Loucy (cell line): ENCODE data around the gene TESK1.

Experiments
- H2AFZ ChIP-seq: fragments of 200-600 bp; sonication (generic); 2 replicates; pipeline ENCODE4 v1.6.0; 2016; ENCODE audit warnings: antibody characterized with exemption, mild to moderate bottlenecking, low read length, moderate library complexity
- H3F3A ChIP-seq: fragments of 200-600 bp; 2 replicates; pipeline ENCODE4 v1.6.0; 2016; ENCODE audit warnings: antibody characterized with exemption, low read depth, mild to moderate bottlenecking
- H3K27me3 ChIP-seq: fragments of 200-600 bp; sonication (generic); 2 replicates; pipeline ENCODE4 v1.6.1; 2014; ENCODE audit warnings: low read length, mild to moderate bottlenecking; ENCODE audit not compliant: insufficient read depth, poor library complexity, severe bottlenecking
- H3K36me3 ChIP-seq: fragments of 200-600 bp; sonication (generic); 2 replicates; pipeline ENCODE4 v1.6.1; 2016; ENCODE audit warnings: low read length; ENCODE audit not compliant: insufficient read depth
- H3K4me1 ChIP-seq: fragments of 200-600 bp; sonication (generic); 2 replicates; pipeline ENCODE4 v1.5.1; 2014; ENCODE audit warnings: low read length, mild to moderate bottlenecking; ENCODE audit not compliant: insufficient read depth, poor library complexity, severe bottlenecking
- H3K4me2 ChIP-seq: fragments of 200-600 bp; sonication (generic); 2 replicates; pipeline ENCODE4 v1.6.0; 2014; ENCODE audit warnings: antibody characterized with exemption, low read length, low read depth, mild to moderate bottlenecking; ENCODE audit not compliant: poor library complexity, severe bottlenecking
- H3K4me3 ChIP-seq: fragments of 200-600 bp; sonication (generic); 2 replicates; pipeline ENCODE4 v1.5.1; 2014; ENCODE audit warnings: low read length, mild to moderate bottlenecking, mixed read lengths; ENCODE audit not compliant: poor library complexity, severe bottlenecking
- H3K79me2 ChIP-seq: fragments of 200-600 bp; sonication (generic); 2 replicates; pipeline ENCODE4 v1.6.1; 2014; ENCODE audit warnings: low read length; ENCODE audit not compliant: insufficient read depth
- H3K9ac ChIP-seq: fragments of 200-600 bp; sonication (generic); 2 replicates; pipeline ENCODE4 v1.6.0; 2014; ENCODE audit warnings: mild to moderate bottlenecking, low read depth, low read length, moderate library complexity; ENCODE audit not compliant: poor library complexity, severe bottlenecking
- H3K9me2 ChIP-seq: fragments of 200-600 bp; sonication (generic); replicated peaks from 2 replicates; pipeline ENCODE4 v1.6.1; 2016; ENCODE audit warnings: low read depth, low read length, mixed read lengths
- H3K9me3 ChIP-seq: fragments of 200-600 bp; sonication (generic); 2 replicates; pipeline ENCODE4 v1.6.1; 2014; ENCODE audit warnings: mild to moderate bottlenecking, antibody characterized with exemption, low read length, low read depth; ENCODE audit not compliant: insufficient read depth
- H4K20me1 ChIP-seq: fragments of 200-600 bp; sonication (generic); 2 replicates; pipeline ENCODE4 v1.6.0; 2014; ENCODE audit warnings: antibody characterized with exemption, low read length, mild to moderate bottlenecking; ENCODE audit not compliant: insufficient read depth, poor library complexity, severe bottlenecking
- CTCF ChIP-seq: fragments of 200-600 bp; sonication (generic); conservative IDR thresholded peaks from 2 replicates; pipeline ENCODE4 v1.5.1; 2014; ENCODE audit warnings: mild to moderate bottlenecking, antibody characterized with exemption, low read length
- EZH2phosphoT487 ChIP-seq: fragments of 200-600 bp; IDR thresholded peaks from 2 replicates; pipeline ENCODE4 v1.6.1; 2018; ENCODE audit warnings: antibody characterized with exemption, mild to moderate bottlenecking, moderate library complexity, borderline replicate concordance

The TESK1 gene

GRCh38 chr9:35563791-35564197 is 41.3 kb upstream of the TESK1 start:
- TF ChIP-seq EZH2phosphoT487 (no peak), CTCF (no peak)
- Histone ChIP-seq H3K4me1 (no peaks in the 10 kb centered on the region), H3K9me3 (no peaks in the 10 kb centered on the region), H3K4me3 (no peak overlapping the region), H3K27me3 (no peaks in the 10 kb centered on the region), H3K4me2 (no peak overlapping the region), H3F3A (no peaks in the 10 kb centered on the region), H3K79me2 (no peaks in the 10 kb centered on the region), H3K9me2 (no peaks in the 10 kb centered on the region), H4K20me1 (no peaks in the 10 kb centered on the region), H3K9ac (no peak overlapping the region), H3K36me3 (no peaks in the 10 kb centered on the region), H2AFZ (no peak overlapping the region)

- H3K79me2 ChIP-seq: no peaks in the 10 kb centered on the region
- no peaks in the 10 kb centered on the region for H3F3A ChIP-seq
- H3K4me1 ChIP-seq: no peaks in the 10 kb centered on the region
- H3K9me2 ChIP-seq: no peaks in the 10 kb centered on the region
- H3K9me3 ChIP-seq: no peaks in the 10 kb centered on the region
- no peaks in the 10 kb centered on the region for H4K20me1 ChIP-seq
- H3K9ac ChIP-seq: no peak overlapping the region
- H2AFZ ChIP-seq: no peak overlapping the region
- H3K4me3 ChIP-seq: no peak overlapping the region
- TF ChIP-seq EZH2phosphoT487: no peak
- TF ChIP-seq CTCF: no peak
- no peaks in the 10 kb centered on the region for H3K36me3 ChIP-seq
- no peaks in the 10 kb centered on the region for H3K27me3 ChIP-seq
- no peak overlapping the region for H3K4me2 ChIP-seq
Measured at GRCh38 chr9:35564658-35565061, 40.4 kb upstream of the TESK1 start.

DNA sequence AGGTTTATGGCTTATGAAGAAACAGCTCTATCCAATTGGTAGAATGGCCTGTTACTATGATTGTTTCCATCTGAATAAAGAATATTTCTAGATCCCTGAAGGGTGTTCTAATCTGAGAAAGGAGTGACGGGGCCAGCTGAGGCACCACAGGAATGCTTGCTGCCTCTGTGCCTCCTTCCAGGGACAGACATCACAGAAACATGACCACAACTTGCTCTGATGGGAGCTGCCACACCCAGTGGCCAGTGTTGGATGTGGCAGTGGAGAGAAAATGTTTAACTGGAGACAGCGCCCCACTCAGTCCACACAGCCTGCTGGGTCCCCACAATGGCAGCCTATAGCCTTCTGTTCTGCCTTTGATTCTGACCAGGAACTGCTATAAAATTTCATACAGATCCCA is 38.6 kb upstream of the TESK1 start:
- Histone ChIP-seq H3F3A (no peaks in the 10 kb centered on the region), H2AFZ (no peak overlapping the region), H3K4me2 (no peak overlapping the region), H3K4me3 (no peak overlapping the region), H3K36me3 (no peaks in the 10 kb centered on the region), H3K4me1 (no peaks in the 10 kb centered on the region), H3K27me3 (no peaks in the 10 kb centered on the region), H4K20me1 (no peaks in the 10 kb centered on the region), H3K9me2 (no peaks in the 10 kb centered on the region), H3K9ac (no peak overlapping the region), H3K9me3 (no peaks in the 10 kb centered on the region), H3K79me2 (no peaks in the 10 kb centered on the region)
- TF ChIP-seq CTCF: peak; percentile 42
- no peak for TF ChIP-seq EZH2phosphoT487
